Parathyroid adenoma (tissue), 2 donors: Measurements from ENCODE around the gene TEKT5.

ENCODE experiments used
- H2AFZ ChIP-seq: fragments of 300-600 bp; sonication (generic); one replicate; pipeline ENCODE4 v1.7.0; 2017; ENCODE audit warnings: antibody characterized with exemption, mild to moderate bottlenecking
- H3K27ac ChIP-seq: fragments of 300-600 bp; sonication (generic); one replicate; pipeline ENCODE4 v1.7.0; 2017
- H3K27me3 ChIP-seq: fragments of 300-600 bp; sonication (generic); one replicate; pipeline ENCODE4 v1.7.0; 2017; ENCODE audit warnings: low read length; ENCODE audit not compliant: control insufficient read depth, insufficient read depth
- H3K36me3 ChIP-seq: fragments of 300-600 bp; sonication (generic); one replicate; pipeline ENCODE4 v1.7.0; 2017; ENCODE audit warnings: low read length; ENCODE audit not compliant: control insufficient read depth, insufficient read depth
- H3K4me1 ChIP-seq: fragments of 300-600 bp; sonication (generic); one replicate; pipeline ENCODE4 v1.7.0; 2017; ENCODE audit warnings: control low read depth
- H3K4me2 ChIP-seq: fragments of 300-600 bp; sonication (generic); one replicate; pipeline ENCODE4 v1.7.0; 2017; ENCODE audit warnings: low read length
- H3K4me3 ChIP-seq: fragments of 300-600 bp; sonication (generic); one replicate; pipeline ENCODE4 v1.7.0; 2017; ENCODE audit warnings: low read depth, low read length
- H3K79me2 ChIP-seq: fragments of 300-600 bp; sonication (generic); one replicate; pipeline ENCODE4 v1.7.0; 2017; ENCODE audit warnings: control low read depth
- H3K9ac ChIP-seq: fragments of 300-600 bp; sonication (generic); one replicate; pipeline ENCODE4 v1.7.0; 2017; ENCODE audit warnings: mild to moderate bottlenecking
- H3K9me3 ChIP-seq: fragments of 300-600 bp; sonication (generic); one replicate; pipeline ENCODE4 v1.7.0; 2017; ENCODE audit warnings: low read length; ENCODE audit not compliant: control insufficient read depth
- CTCF ChIP-seq: fragments of 300-600 bp; sonication (generic); IDR thresholded peaks from one replicate; pipeline ENCODE4 v1.7.0; 2017; ENCODE audit warnings: antibody characterized with exemption, mild to moderate bottlenecking
- donor health status: primary hyperparathyroidism.

TEKT5 gene

GRCh38 chr16:10667239-10667638 lies 27.5 kb downstream of the TEKT5 start:
- no peaks in the 10 kb centered on the region for H3K27me3 ChIP-seq

GRCh38 chr16:10666291-10666690 lies 28.4 kb downstream of the TEKT5 start:
- no peaks in the 10 kb centered on the region for H3K79me2 ChIP-seq
- no peaks in the 10 kb centered on the region for H3K9me3 ChIP-seq
- no peak overlapping the region for H3K27ac ChIP-seq
- H3K36me3 ChIP-seq = no peaks in the 10 kb centered on the region
- no peak overlapping the region for H3K4me3 ChIP-seq
- H3K4me1 ChIP-seq = no peaks in the 10 kb centered on the region
- H3K27me3 ChIP-seq = no peaks in the 10 kb centered on the region
- no peak overlapping the region for H3K9ac ChIP-seq
- no peak for TF ChIP-seq CTCF
- no peak overlapping the region for H2AFZ ChIP-seq
- no peak overlapping the region for H3K4me2 ChIP-seq

More at GRCh38 chr16:10667239-10667638, 27.5 kb downstream of the TEKT5 start:
- no peak overlapping the region for H2AFZ ChIP-seq
- TF ChIP-seq CTCF = no peak
- H3K4me1 ChIP-seq = no peaks in the 10 kb centered on the region
- no peaks in the 10 kb centered on the region for H3K79me2 ChIP-seq
- no peak overlapping the region for H3K9ac ChIP-seq
- no peak overlapping the region for H3K4me3 ChIP-seq
- H3K36me3 ChIP-seq = no peaks in the 10 kb centered on the region
- no peaks in the 10 kb centered on the region for H3K9me3 ChIP-seq
- H3K27ac ChIP-seq = no peak overlapping the region
- no peak overlapping the region for H3K4me2 ChIP-seq

- no peak overlapping the region for H3K27ac ChIP-seq
- H2AFZ ChIP-seq = no peak overlapping the region
- no peaks in the 10 kb centered on the region for H3K79me2 ChIP-seq
- H3K9ac ChIP-seq = no peak overlapping the region
- no peaks in the 10 kb centered on the region for H3K36me3 ChIP-seq
- H3K4me3 ChIP-seq = no peak overlapping the region
- no peaks in the 10 kb centered on the region for H3K9me3 ChIP-seq
- no peak for TF ChIP-seq CTCF
- no peaks in the 10 kb centered on the region for H3K27me3 ChIP-seq
- H3K4me2 ChIP-seq = no peak overlapping the region
- no peaks in the 10 kb centered on the region for H3K4me1 ChIP-seq
These were observed 29.6 kb downstream of the TEKT5 start for GRCh38 chr16:10665166-10665565.

GRCh38 chr16:10664720-10665126 lies 30.0 kb downstream of the TEKT5 start:
- TF ChIP-seq CTCF = no peak
- H3K27me3 ChIP-seq = no peaks in the 10 kb centered on the region
- no peak overlapping the region for H3K9ac ChIP-seq
- no peak overlapping the region for H3K4me2 ChIP-seq
- H3K79me2 ChIP-seq = no peaks in the 10 kb centered on the region
- H3K36me3 ChIP-seq = no peaks in the 10 kb centered on the region
- no peaks in the 10 kb centered on the region for H3K4me1 ChIP-seq
- no peak overlapping the region for H3K4me3 ChIP-seq
- no peak overlapping the region for H3K27ac ChIP-seq
- no peaks in the 10 kb centered on the region for H3K9me3 ChIP-seq
- no peak overlapping the region for H2AFZ ChIP-seq

GRCh38 chr16:10663744-10664143 lies 31.0 kb downstream of the TEKT5 start:
- no peak overlapping the region for H3K4me2 ChIP-seq
- H3K4me3 ChIP-seq = no peak overlapping the region
- no peaks in the 10 kb centered on the region for H3K79me2 ChIP-seq
- no peak for TF ChIP-seq CTCF
- no peak overlapping the region for H2AFZ ChIP-seq
- no peak overlapping the region for H3K9ac ChIP-seq
- H3K36me3 ChIP-seq = no peaks in the 10 kb centered on the region
- H3K9me3 ChIP-seq = no peaks in the 10 kb centered on the region
- no peaks in the 10 kb centered on the region for H3K27me3 ChIP-seq
- H3K4me1 ChIP-seq = no peaks in the 10 kb centered on the region
- H3K27ac ChIP-seq = no peak overlapping the region
